Subcutaneous adipose tissue (tissue), 4 donors: ENCODE data around the gene DENND4A. TPM values are rescaled to one million over a fixed set of nuclear protein-coding genes. Genes with fewer than 3 reads are reported as not detected.

ENCODE experiments used
- CTCF ChIP-seq: fragments of 450-650 bp; IDR thresholded peaks from one replicate; pipeline ENCODE4 v1.5.1; 2016; ENCODE audit warnings: low read depth, mild to moderate bottlenecking, control low read depth, antibody characterized with exemption, moderate library complexity
- total RNA-seq, 4 donors: library from RNA; depleted of rRNA; stranded (reverse); fragments of >200 nt; gene quantifications; one replicate each; pipeline ENCODE4 v1.1.0, GENCODE V29; 2016

DENND4A gene
- 10 to 100 TPM; 29.4 to 36.7 (median 33.3) TPM for total RNA-seq

GRCh38 chr15:65792138-65792987 is at the start of gene DENND4A:
Gene DENND4A, minus strand, starts transcription at chr15:65792293. Its CDS starts 35,843 bp downstream, at chr15:65756450.
- no peak for TF ChIP-seq CTCF

GRCh38 chr15:65841121-65841930 is 49.2 kb upstream of the DENND4A start:
- TF ChIP-seq CTCF, result no peak

GRCh38 chr15:65839985-65840384 is 47.9 kb upstream of the DENND4A start:
- no peak for TF ChIP-seq CTCF

GRCh38 chr15:65839354-65839901 is 47.3 kb upstream of the DENND4A start:
- no peak for TF ChIP-seq CTCF

DNA sequence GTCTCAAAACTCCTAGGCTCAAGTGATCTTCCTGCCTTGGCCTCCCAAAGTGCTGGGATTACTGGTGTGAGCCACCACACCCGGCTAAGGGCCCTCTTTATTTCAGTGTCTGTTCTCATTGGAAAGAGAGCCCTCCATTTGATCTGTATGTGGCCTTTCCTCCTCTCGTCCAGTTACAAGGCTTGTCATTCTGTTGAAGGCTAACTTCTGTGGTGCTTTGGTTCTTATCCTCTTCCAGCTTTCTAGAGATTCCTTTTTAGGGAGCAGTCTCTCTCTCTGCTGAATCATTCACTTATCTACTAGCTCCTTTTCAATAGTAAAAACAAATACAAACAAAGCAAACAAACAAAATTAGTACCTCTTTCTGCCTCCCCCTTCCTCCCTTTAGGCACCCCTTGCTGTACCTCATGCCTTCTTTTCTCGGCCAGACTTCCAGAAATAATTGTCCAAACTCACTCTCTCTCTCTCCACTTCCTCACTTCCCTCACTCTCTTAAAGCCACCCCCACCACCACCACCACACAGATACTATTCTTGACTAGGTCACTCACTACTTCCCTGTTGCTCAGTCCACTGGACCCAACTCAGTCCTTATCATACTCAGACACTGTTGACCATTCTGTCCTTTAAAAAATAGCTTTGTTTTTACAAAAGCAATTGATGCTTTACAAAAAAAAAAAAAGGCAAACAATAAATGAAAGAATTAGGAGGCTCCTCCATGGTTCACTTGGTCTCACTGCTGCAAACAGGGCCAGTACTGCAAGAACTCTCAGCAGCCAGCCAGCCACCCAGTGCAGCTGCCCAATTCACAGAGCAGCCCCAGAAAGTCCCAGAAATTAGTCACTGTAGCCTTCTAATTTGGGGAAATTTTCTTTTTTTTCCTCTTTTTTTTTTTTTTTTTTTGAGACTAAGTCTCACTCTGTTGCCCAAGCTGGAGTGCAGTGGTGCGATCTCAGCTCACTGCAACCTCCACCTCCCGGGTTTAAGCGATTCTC is 45.5 kb upstream of the DENND4A start:
- TF ChIP-seq CTCF, result no peak

DNA sequence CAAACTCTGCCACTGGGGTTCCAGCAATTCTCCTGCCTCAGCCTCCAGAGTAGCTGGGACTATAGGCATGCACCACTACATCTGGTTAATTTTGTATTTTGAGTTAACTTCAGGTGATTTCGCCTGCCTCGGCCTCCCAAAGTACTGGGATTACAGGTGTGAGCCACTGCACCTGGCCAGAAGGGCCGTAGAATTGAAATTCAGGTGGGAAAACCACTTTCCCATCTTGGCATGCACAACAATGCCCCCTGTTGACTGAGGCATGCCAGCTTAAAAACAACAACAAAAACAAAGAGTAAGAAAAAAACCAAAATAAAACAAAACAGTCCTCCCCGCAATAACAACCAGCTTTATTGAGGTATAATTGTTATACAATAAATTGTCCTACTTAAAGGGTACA is 44.6 kb upstream of the DENND4A start:
- no peak for TF ChIP-seq CTCF
